ENCODE results near the gene ANKS1B. TPM values are rescaled to one million over a fixed set of nuclear protein-coding genes. Genes with fewer than 3 reads are reported as not detected.
"Not testable (repeated sequence)": the region's sequence is repeated elsewhere in the genome, so short reads cannot be mapped to it uniquely, and the experiment has no call there.

Gene ANKS1B
- total RNA-seq, 2 experiments from 2014 or later, result 0.21 to 0.36 TPM

GRCh38 chr12:99002731-99003130 lies 982.0 kb downstream of the ANKS1B start:
- ChIA-PET CTCF (no interaction called here), POLR2A (no interaction called here)

DNA sequence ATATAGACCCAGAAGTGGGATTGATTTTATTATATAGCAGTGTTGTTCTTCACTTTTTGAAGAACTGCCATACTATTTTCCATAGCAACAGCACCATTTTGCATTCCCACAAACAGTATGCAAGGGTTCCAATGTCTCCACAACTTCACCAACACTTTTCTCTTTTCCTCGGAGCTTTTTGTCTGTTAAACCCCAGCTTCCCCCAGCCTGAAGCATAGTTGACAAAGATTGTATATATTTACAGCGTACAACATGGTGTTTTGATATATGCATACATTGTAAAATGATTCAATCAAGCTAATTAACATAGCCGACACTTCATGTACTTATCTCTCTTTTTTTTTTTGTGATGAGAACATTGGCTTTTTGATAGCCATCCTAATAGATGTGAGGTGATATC lies 982.6 kb downstream of the ANKS1B start:
- POLR2A ChIA-PET, result no interaction called here
- CTCF ChIA-PET, result no interaction called here

DNA sequence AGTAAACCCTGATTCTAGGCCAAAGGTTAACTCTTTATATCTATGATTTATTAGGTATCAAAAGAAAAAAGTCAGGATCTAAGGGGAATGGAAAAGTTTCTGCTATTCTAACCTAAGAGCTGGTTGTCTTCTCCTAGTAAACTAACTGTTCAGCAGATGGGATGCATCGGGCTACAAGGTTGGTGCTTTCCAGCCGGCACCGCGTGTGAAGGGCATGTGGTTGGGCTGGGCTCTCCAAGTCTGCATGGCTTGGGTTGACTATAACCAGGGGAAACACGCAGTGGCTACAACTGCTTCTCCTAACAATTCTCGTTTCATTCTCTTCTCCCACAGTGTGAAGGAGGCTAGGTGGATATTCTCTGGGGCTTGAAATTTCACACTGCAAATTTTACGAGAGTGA lies 985.2 kb downstream of the ANKS1B start:
- POLR2A ChIA-PET, result no interaction called here
- CTCF ChIA-PET, result interaction anchor here (0.5 to 1.8 kb wide), 4 partner anchors 154 to 479 kb away, joined by 3 to 5 read pairs (median 3); no protein-coding TSS in a partner anchor

- ChIA-PET POLR2A (no interaction called here), CTCF (interaction anchor here (0.5 to 1.8 kb wide), 7 partner anchors 246 to 573 kb away, joined by 3 to 5 read pairs (median 3); no protein-coding TSS in a partner anchor)
Measured at GRCh38 chr12:98998697-98999299, 985.9 kb downstream of the ANKS1B start.

DNA sequence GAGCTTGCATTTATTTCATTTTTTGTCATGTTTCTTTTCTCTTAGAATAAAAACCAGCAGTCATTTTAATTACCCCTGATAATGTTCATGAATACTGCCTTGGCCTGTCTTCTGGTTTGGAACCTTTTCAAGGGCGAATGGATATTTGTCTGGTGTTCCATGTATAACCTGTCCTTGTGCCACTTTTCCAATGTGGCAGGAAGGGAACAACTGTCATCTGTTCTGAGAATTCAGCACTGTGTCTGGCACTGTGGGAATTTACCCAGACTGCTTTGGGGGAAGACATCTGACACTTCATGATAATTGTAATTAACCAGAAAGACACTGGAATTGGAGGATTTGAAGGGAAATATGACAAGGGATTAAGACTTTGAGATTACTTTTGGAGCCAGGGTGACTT lies 986.8 kb downstream of the ANKS1B start:
- ChIA-PET POLR2A (no interaction called here), CTCF (interaction anchor here (0.7 to 0.9 kb wide), 3 partner anchors 245 to 378 kb away, joined by 3 to 4 read pairs (median 4); no protein-coding TSS in a partner anchor)

DNA sequence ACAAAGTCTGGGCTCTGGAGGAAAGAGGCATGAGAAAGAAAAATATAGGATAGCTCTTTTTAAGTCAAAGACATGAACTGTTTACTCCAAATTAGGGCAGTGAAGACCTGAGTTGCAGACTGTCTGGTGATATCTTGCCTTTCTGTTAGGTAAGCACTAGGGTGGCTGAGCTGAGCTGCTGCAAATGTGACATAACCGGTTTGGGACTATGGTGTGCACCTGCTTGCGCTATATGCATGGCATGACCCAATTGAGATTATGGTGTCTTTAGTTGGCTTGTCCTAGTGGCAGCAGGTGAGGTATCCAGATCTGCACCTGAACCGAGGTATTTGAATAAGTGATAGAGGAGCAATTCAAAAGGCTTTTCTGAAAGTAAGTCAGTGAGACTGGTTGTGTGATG lies 994.1 kb downstream of the ANKS1B start:
- CTCF ChIA-PET, result no interaction called here
- POLR2A ChIA-PET, result no interaction called here

DNA sequence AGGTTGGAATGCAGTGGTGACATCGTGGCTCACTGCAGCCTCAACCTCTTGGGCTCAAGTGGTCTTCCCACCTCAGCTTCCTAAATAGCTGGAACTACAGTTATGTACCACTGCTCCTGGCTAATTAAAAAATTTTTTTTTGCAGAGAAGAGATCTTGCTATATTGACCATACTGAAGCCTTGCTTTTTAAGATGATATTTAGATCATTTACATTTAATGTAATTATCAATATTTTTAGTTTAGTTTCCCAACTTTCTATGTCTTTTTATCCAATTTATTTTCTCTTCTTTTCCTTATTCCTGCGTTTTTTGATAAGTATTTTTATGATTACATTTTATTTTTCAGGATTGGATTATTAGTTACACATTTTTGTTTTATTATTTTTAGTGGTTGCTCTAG lies 999.6 kb downstream of the ANKS1B start:
- ChIA-PET CTCF (no interaction called here), POLR2A (no interaction called here)

GRCh38 chr12:98983647-98984046 lies 1001.1 kb downstream of the ANKS1B start:
- ChIA-PET POLR2A (no interaction called here), CTCF (no interaction called here)

DNA sequence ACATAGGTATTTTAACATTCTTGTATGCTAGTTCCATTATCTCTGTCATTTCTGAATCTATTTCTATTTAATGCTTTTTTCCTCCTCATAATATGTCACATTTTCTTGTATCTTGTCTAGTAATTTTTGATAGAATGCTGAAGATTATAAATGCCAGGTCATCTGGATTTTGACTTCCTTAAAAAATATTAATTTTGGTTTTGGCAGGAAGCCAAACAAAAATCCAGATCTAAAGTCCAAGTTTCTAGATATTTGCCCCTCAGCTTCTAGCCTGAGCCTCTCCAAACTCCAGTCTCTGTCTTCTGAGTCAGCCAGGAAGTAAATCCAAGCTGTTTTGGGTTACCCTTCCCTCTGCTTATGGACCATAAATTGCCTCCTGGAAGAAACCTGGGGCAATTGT lies 1004.2 kb downstream of the ANKS1B start:
- POLR2A ChIA-PET, result no interaction called here
- CTCF ChIA-PET, result no interaction called here

GRCh38 chr12:98977186-98977585 lies 1007.5 kb downstream of the ANKS1B start:
- CTCF ChIA-PET, result no interaction called here
- POLR2A ChIA-PET, result no interaction called here

DNA sequence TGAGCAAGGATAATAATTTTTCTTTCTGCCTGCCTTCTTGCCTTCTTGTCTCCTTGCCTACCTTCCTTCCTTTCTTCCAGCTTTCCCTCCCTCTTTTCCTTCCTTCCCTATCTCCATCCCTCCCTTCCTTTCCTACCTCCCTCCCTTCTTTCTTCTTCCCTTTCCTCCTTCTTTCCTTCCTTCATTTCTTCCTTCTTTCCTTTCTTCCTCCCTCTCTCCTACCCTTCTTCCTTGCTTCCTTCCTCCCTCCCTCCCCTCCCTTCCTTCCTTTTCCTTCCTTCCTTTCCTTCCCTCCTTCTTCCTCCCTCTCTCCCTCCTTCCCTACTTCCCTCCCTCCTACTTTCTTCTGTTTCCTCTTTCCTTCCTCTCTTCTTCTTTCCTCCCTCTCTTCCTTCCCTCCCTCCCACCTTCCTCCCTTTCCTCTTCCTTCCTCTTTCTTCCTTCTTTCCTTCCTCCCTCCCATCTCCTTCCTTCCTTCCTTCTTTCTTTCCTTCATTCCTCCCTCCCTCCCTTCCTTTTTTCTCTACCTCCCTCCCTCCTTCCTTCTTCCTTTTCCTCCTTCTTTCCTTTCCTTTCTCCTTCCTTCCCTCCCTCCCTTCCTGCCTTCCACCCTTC lies 1009.9 kb downstream of the ANKS1B start:
- ChIA-PET POLR2A (no interaction called here), CTCF (no interaction called here)

DNA sequence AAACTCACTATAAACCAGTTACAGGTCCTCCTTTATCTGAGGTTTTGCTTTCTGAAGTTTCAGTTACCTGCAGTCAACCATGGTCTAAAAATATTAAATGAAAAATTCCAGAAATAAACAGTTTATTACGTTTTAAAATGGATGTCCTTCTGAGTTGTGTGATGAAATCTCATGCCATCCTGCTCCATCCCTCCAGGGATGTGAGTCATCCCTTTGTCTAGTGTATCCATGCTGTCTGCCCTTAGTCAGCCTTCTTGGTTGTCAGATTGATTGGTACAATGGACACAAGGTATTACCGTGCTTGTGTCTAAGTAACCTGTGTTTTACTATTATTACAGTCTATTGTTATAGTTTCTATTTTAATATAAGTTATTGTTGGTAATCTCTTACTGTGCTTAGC lies 1011.3 kb downstream of the ANKS1B start:
- ChIA-PET CTCF (no interaction called here), POLR2A (no interaction called here)

DNA sequence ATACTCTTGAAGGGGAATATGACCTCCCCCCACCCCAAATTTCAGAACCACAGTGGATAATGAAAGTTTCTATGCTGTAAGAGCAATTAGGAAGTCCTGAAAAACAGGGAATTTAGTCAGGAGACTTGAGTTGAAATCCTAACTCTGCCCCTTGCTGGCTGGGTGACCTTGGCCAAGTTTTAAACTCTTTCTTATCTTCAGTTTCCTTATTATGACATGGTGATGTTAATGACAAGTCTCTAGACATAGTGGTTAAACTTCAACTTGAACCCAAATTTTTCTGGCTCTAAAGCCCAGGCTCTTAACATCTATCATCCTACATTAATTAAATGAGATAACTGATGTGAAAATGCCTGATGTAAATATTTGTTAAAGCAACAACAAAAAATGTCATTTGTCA lies 1013.8 kb downstream of the ANKS1B start:
- CTCF ChIA-PET, result no interaction called here
- POLR2A ChIA-PET, result no interaction called here

DNA sequence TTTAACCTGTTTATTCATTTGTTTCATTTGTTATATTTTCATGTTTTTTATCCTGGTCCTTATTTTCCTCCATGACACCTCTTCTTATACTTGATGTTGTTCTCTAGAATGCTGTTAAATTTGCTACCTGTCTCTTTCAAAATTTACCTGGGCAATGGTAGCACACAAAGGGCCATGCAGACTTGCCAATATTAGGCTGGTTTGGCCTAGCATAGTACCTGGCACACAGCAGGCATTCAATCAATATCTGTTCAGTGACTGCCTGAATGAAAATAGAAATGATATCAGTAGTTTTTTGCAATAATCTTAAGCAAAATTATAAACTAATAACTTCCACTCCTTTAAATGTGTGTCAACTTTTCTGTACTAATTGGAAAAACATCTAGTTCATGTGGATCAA lies 1014.5 kb downstream of the ANKS1B start:
- CTCF ChIA-PET, result no interaction called here
- POLR2A ChIA-PET, result no interaction called here

DNA sequence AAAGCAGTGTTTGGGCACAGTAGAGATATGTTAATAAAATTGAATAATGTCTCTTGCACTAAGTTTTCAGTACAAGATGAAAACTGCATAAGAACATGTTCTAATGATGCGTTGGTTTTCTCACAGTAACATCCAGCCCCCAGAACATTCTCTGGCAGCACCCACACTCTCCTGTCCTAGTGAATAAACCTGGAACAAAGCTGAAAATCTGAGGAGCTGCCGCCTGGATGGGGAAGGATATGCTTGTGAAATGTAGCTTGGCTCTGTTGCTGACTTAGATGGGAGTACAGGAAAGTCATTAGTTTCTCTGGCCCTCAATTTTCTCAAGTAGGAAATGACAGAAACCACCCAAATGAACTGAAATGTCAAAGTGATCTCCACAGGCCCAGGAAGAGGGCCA lies 1015.8 kb downstream of the ANKS1B start:
- ChIA-PET POLR2A (no interaction called here), CTCF (no interaction called here)

- CTCF ChIA-PET, POLR2A ChIA-PET: not testable (repeated sequence)
Measured at GRCh38 chr12:98957135-98957534, 1027.6 kb downstream of the ANKS1B start.

DNA sequence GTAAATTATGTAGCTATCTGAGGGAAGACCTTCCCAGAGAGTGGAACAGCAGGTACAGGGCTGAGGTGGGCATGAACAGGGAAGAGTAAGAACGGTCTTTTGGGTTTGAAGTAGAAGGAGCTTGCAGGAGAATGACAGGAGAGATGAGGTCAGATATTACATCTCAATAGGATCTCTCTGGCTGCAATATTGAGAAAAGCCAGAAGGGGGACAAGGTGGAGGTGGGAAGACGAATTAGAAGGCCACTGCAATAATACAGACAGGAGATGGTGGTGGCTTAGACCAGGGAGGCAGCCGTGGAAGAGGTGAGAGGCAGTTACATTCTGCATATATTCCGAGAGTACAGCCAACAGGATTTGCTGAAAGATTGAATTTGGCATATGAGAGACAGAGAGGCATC lies 1029.5 kb downstream of the ANKS1B start:
- ChIA-PET CTCF (interaction anchor here (0.5 kb wide), 1 partner anchor 155 kb away, joined by 3 read pairs; no protein-coding TSS in a partner anchor), POLR2A (no interaction called here)

GRCh38 chr12:98954506-98954905 lies 1030.2 kb downstream of the ANKS1B start:
- ChIA-PET CTCF (no interaction called here), POLR2A (no interaction called here)

DNA sequence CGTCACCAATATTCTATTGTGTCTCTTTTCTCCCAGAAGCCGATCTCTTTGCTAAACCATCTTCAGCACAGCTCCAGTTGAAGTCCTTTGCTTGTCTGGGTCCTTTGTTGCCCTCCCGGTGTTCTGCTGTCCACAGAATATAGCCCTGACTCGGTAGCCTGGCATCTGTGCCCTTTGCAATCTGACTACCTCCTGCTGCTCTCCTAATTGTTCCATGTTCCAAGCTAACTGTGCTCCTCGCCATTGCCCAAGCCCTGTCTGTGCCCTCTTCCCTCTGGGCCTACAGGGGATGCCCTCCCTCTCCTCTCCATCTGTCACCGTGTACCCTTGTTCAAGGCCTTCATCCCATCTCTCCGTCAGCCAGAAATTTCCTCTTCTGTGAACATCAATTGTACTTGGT lies 1033.3 kb downstream of the ANKS1B start:
- POLR2A ChIA-PET, result no interaction called here
- CTCF ChIA-PET, result interaction anchor here (0.6 kb wide), 1 partner anchor 384 kb away, joined by 3 read pairs; no protein-coding TSS in a partner anchor

GRCh38 chr12:98948343-98948949 lies 1036.3 kb downstream of the ANKS1B start:
- CTCF ChIA-PET, result no interaction called here
- POLR2A ChIA-PET, result interaction anchor here (0.6 kb wide), 1 partner anchor 1846 kb away, joined by 5 read pairs; the partner anchor contains the start of gene ANO4

DNA sequence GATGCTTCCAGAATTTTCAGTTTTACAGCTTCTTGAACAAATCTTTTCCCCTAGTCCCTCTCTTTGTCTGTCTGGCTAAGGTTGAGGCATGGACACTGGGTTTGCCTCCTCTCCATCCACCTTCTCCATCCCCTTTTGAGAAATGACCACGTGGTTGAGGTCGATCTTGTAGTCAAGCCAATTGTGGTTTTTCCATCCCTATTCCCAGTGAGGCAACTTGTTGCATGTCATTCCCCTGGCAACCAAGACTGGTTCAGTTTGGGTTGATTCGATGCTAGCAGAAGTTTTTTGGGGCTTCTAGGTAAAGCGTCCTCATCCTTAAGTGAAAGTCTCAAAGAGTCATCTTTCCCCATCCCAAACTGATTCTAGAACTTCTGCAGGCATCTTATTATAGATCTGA lies 1038.9 kb downstream of the ANKS1B start:
- POLR2A ChIA-PET, result no interaction called here
- CTCF ChIA-PET, result interaction anchor here (1.3 kb wide), 1 partner anchor 8 kb away, joined by 3 read pairs; no protein-coding TSS in a partner anchor
